K562 (cell line): ENCODE results near the gene LNX2. TPM values are rescaled to one million over a fixed set of nuclear protein-coding genes. Genes with fewer than 3 reads are reported as not detected.

Experiments
- ATAC-seq: fragments of 200-7000 bp; cut with Tn5 transposase; 3 replicates; pipeline ENCODE4 v1.9.1; 2020; ENCODE audit warnings: moderate library complexity
- BruUV-seq: library from RNA; stranded (reverse); fragments of 400-500 nt; replicated peaks from 2 replicates; lab custom pipeline; 2021; lab: Mats Ljungman, UMichigan
- CTCF ChIA-PET: fragments of 300-600 bp; formaldehyde crosslinking; extraction: SDS; loops from one replicate; lab custom pipeline; 2021; ENCODE audit warnings: low intra/inter-chr PET ratio; lab: Yijun Ruan, JAX
- POLR2A ChIA-PET: fragments of 300-600, 350-650 bp; sonication (Branson Sonifier 250); formaldehyde crosslinking; extraction: SDS; loops from one replicate; lab custom pipeline; 2021; ENCODE audit warnings: antibody characterized with exemption, inconsistent platforms; lab: Yijun Ruan, JAX
- DNase-seq, 4 experiments: peaks; one replicate each; pipeline versions ENCODE4 v3.0.0 to v3.0.0-alpha.2; 2011 to 2018; ENCODE audit warnings: low spot score in 3 of 4, mixed read lengths in 3 of 4; ENCODE audit errors: extremely low read depth in 1 of 4
- FAIRE-seq: peaks from 2 replicates; lab custom pipeline; 2011; peaks lifted over from hg19 to GRCh38; lab: Jason Lieb, UNC
- H2AFZ ChIP-seq: 2 replicates; pipeline ENCODE4 v1.6.0; 2011; ENCODE audit warnings: low read depth, low read length, control low read depth, inconsistent platforms
- H3K27ac ChIP-seq: fragments of 200-600 bp; 3 replicates; pipeline ENCODE4 v1.8.0; 2011; ENCODE audit warnings: low read depth, mild to moderate bottlenecking, control low read depth, inconsistent platforms, low read length, moderate library complexity, mixed read lengths; ENCODE audit errors: extremely low read depth
- H3K27me3 ChIP-seq, 2 experiments: fragments of 300-600 bp in 1 of 2; 2 replicates in 1 of 2; 3 replicates in 1 of 2; pipeline versions ENCODE4 v1.6.0 to v1.8.0; 2011; ENCODE audit warnings: inconsistent platforms in 2 of 2, low read length in 2 of 2, mild to moderate bottlenecking in 1 of 2, mixed read lengths in 1 of 2, moderate library complexity in 1 of 2; ENCODE audit not compliant: control insufficient read depth in 2 of 2, insufficient read depth in 2 of 2
- H3K36me3 ChIP-seq: fragments of 300-600 bp; 3 replicates; pipeline ENCODE4 v1.8.0; 2011; ENCODE audit warnings: mild to moderate bottlenecking, low read length, inconsistent platforms; ENCODE audit not compliant: control insufficient read depth, insufficient read depth
- H3K4me1 ChIP-seq, 2 experiments: fragments of 200-600 bp in 1 of 2; replicated peaks in 1 of 2; 2 replicates in 1 of 2; 3 replicates in 1 of 2; pipeline versions ENCODE4 v1.5.1 to v1.8.0; 2011; ENCODE audit warnings: inconsistent platforms in 2 of 2, low read length in 2 of 2, mild to moderate bottlenecking in 1 of 2, mixed read lengths in 1 of 2, moderate library complexity in 1 of 2; ENCODE audit not compliant: control insufficient read depth in 2 of 2, insufficient read depth in 2 of 2
- H3K4me2 ChIP-seq: 2 replicates; pipeline ENCODE4 v1.6.1; 2011; ENCODE audit warnings: low read length, control low read depth, inconsistent platforms, mixed read lengths; ENCODE audit not compliant: insufficient read depth
- H3K4me3 ChIP-seq: fragments of 200-600 bp; sonication (generic), shearing (Covaris generic); 2 replicates; pipeline ENCODE4 v1.5.1; 2016; ENCODE audit warnings: control low read depth, inconsistent platforms
- H3K79me2 ChIP-seq: fragments of 200-600 bp; 3 replicates; pipeline ENCODE4 v1.8.0; 2011; ENCODE audit warnings: low read length, inconsistent platforms; ENCODE audit not compliant: control insufficient read depth, insufficient read depth
- H3K9ac ChIP-seq, 2 experiments: 2 replicates each; pipeline versions ENCODE4 v1.6.0 to v1.6.1; 2011; ENCODE audit warnings: low read depth in 2 of 2, low read length in 2 of 2, control low read depth in 1 of 2, inconsistent platforms in 1 of 2, mild to moderate bottlenecking in 1 of 2, mixed read lengths in 1 of 2; ENCODE audit not compliant: insufficient read depth in 1 of 2
- H3K9me1 ChIP-seq: one replicate; pipeline ENCODE4 v1.6.0; 2011; ENCODE audit warnings: inconsistent platforms, mild to moderate bottlenecking, low read length, moderate library complexity; ENCODE audit not compliant: control insufficient read depth, insufficient read depth
- H3K9me3 ChIP-seq: replicated peaks from 2 replicates; pipeline ENCODE4 v1.5.1; 2011; ENCODE audit warnings: low read depth, low read length, inconsistent platforms; ENCODE audit not compliant: control insufficient read depth, insufficient read depth
- H4K20me1 ChIP-seq: replicated peaks from 2 replicates; pipeline ENCODE4 v1.6.1; 2011; ENCODE audit warnings: low read length, inconsistent platforms, mixed read lengths; ENCODE audit not compliant: control insufficient read depth, insufficient read depth
- EHMT2 ChIP-seq: fragments of 450-650 bp; IDR thresholded peaks from 2 replicates; pipeline ENCODE4 v1.6.1; 2018; ENCODE audit warnings: antibody characterized with exemption
- ESRRB ChIP-seq: fragments of 250-450 bp; sonication (Bioruptor Pico); IDR thresholded peaks from 2 replicates; pipeline ENCODE4 v1.5.0; 2020; ENCODE audit warnings: mild to moderate bottlenecking, moderate library complexity, borderline replicate concordance
- HOXB6 ChIP-seq: fragments of 250-450 bp; sonication (Bioruptor Pico); IDR thresholded peaks from 2 replicates; pipeline ENCODE4 v1.5.1; 2022; ENCODE audit warnings: mild to moderate bottlenecking, borderline replicate concordance
- HSF4 ChIP-seq: fragments of 250-450 bp; sonication (Bioruptor Pico); IDR thresholded peaks from 2 replicates; pipeline ENCODE4 v2.1.2; 2022; ENCODE audit warnings: mild to moderate bottlenecking, moderate library complexity, borderline replicate concordance
- KAT2B ChIP-seq: IDR thresholded peaks from one replicate; pipeline ENCODE4 v1.6.1; 2012; ENCODE audit warnings: low read depth, mild to moderate bottlenecking, control low read depth, inconsistent platforms, low read length, moderate library complexity
- NCOA1 ChIP-seq: fragments of 450-650 bp; IDR thresholded peaks from 2 replicates; pipeline ENCODE4 v1.6.1; 2016; ENCODE audit warnings: low read depth
- RAD21 ChIP-seq, 2 experiments: fragments of 250-450 bp in 1 of 2; fragments of 450-650 bp in 1 of 2; sonication (Bioruptor Pico) in 1 of 2; formaldehyde crosslinking in 1 of 2; IDR thresholded peaks in 1 of 2; conservative IDR thresholded peaks in 1 of 2; 2 replicates each; pipeline versions ENCODE4 v1.4.0 to v1.8.0; 2020 to 2022; ENCODE audit warnings: mild to moderate bottlenecking in 2 of 2, moderate library complexity in 1 of 2
- RCOR1 ChIP-seq, 2 experiments: IDR thresholded peaks; 2 replicates each; pipeline ENCODE4 v1.6.1; 2012; ENCODE audit warnings: low read depth in 2 of 2, low read length in 2 of 2, borderline replicate concordance in 1 of 2, improper control_type of control experiment in 1 of 2
- SMC3 ChIP-seq: conservative IDR thresholded peaks from 2 replicates; pipeline ENCODE4 v1.6.1; 2011; ENCODE audit warnings: low read depth, low read length, improper control_type of control experiment; ENCODE audit not compliant: insufficient read depth
- ZNF133 ChIP-seq: fragments of 250-450 bp; sonication (Bioruptor Pico); IDR thresholded peaks from 2 replicates; pipeline ENCODE4 v1.4.0; 2020; ENCODE audit warnings: mild to moderate bottlenecking
- ZNF766 ChIP-seq: fragments of 200-800 bp; sonication (Bioruptor generic); conservative IDR thresholded peaks from 2 replicates; pipeline ENCODE4 v1.6.1; 2016; ENCODE audit warnings: missing genetic modification characterization, missing compliant biosample characterization
- WGBS: fragments of 100-300 bp; shearing (Covaris generic); methylation state at CpG from one replicate; pipeline ENCODE4 v1.1.6; 2016; ENCODE audit warnings: low coverage, mixed read lengths; ENCODE audit not compliant: insufficient coverage; ENCODE audit errors: missing lambda C conversion rate; 5-methylcytosine and 5-hydroxymethylcytosine counted together
- in situ Hi-C: fragments of 300-500 bp; cut with MboI; formaldehyde crosslinking; loops from 4 replicates; pipeline ENCODE4 v1.15.0; 2018; ENCODE audit warnings: inconsistent platforms, mixed read lengths
- intact Hi-C: fragments of 100-400 bp; cut with micrococcal nuclease; formaldehyde crosslinking; loops from 2 replicates; pipeline ENCODE4 v1.14.2; 2022
- polyA plus RNA-seq, 8 experiments: library from polyadenylated mRNA; depleted of rRNA in 4 of 8; stranded (reverse) in 5 of 8; unstranded in 3 of 8; fragments of >200 nt; fragmentation: Nextera tagmentation in 2 of 8; fragmentation: Illumina TruSeq in 1 of 8; extraction: Ambion mirVana in 2 of 8; extraction: Trizol in 1 of 8; gene quantifications; 2 replicates each; pipeline versions ENCODE4 v1.2.1 to v1.2.3, GENCODE V29; 2011 to 2014; ENCODE audit warnings: inconsistent platforms in 1 of 8, missing spikeins in 1 of 8
- total RNA-seq, 7 experiments: library from RNA; depleted of rRNA in 6 of 7; stranded (reverse); fragments of >200 nt in 6 of 7; fragmentation: Illumina TruSeq in 2 of 7; extraction: Trizol in 2 of 7; gene quantifications; 2 replicates each; pipeline versions ENCODE4 v1.2.1 to v1.2.3, GENCODE V29; 2011 to 2021; ENCODE audit warnings: low replicate concordance in 1 of 7
- TF ChIP-seq, protein P1 (sequence below): fragments of 450-650 bp; IDR thresholded peaks from 2 replicates; pipeline ENCODE4 v1.6.1; 2017; ENCODE audit warnings: mild to moderate bottlenecking, moderate library complexity
- TF ChIP-seq, protein P2 (sequence below): fragments of 450-650 bp; formaldehyde crosslinking; IDR thresholded peaks from 2 replicates; pipeline ENCODE4 v1.4.0; 2020; ENCODE audit warnings: mild to moderate bottlenecking, moderate library complexity
- TF ChIP-seq, protein P3 (sequence below): fragments of 250-450 bp; sonication (Bioruptor Pico); IDR thresholded peaks from 2 replicates; pipeline ENCODE4 v1.5.0; 2020; ENCODE audit warnings: mild to moderate bottlenecking

LNX2 gene
- total and polyA plus RNA-seq, 9 of the 15 experiments (the other 6 are each of a cell fraction or from before 2014, with no cell fraction given) = 1.5 to 5.5 (median 4.0) TPM

DNA sequence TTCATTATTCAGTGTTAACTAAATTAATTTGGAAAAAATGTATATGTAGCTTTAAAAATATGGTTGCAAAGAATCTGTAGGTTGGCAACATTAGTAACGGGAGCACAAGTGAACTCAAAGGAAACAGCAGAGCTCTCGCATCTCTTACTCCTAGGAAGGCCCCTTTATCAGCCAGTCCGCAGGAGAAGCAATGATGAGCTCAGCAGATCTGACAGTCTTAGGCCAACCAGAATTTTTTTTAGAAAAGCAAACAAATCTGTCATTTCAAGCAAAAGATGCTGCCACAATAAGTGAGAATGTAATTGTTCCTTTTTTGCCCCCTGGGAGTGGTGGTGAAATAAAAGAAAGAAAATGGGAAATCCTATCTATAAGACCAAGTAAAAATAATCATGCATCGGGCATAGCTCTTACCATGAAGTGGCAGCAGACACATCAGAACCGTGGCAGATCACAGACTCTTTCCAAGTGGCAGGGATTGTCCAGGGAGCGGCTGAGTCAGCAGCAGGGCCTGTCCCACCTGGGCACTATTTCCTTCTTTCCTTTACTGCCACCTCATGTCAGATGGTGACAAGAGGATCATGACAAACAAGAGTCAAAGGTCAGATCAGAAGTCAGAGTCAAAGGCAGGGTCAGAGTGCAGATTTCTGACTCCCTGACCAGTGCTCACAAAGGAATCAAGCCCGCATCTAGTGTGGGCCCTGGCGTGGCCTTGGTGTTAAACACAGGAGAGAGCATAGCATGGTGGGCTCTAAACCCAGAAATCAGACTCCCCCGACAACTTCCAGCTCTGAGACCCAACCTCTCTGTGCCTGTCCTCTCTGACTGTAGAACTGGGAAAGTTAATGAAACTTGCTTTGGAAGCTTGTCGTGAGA, 86.0 kb downstream of the LNX2 start (continued):
- TF ChIP-seq, protein P1, sequence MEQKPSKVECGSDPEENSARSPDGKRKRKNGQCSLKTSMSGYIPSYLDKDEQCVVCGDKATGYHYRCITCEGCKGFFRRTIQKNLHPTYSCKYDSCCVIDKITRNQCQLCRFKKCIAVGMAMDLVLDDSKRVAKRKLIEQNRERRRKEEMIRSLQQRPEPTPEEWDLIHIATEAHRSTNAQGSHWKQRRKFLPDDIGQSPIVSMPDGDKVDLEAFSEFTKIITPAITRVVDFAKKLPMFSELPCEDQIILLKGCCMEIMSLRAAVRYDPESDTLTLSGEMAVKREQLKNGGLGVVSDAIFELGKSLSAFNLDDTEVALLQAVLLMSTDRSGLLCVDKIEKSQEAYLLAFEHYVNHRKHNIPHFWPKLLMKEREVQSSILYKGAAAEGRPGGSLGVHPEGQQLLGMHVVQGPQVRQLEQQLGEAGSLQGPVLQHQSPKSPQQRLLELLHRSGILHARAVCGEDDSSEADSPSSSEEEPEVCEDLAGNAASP = no peak
- TF ChIP-seq NCOA1 = no peak
- TF ChIP-seq, all 486 proteins: peak for 8

DNA sequence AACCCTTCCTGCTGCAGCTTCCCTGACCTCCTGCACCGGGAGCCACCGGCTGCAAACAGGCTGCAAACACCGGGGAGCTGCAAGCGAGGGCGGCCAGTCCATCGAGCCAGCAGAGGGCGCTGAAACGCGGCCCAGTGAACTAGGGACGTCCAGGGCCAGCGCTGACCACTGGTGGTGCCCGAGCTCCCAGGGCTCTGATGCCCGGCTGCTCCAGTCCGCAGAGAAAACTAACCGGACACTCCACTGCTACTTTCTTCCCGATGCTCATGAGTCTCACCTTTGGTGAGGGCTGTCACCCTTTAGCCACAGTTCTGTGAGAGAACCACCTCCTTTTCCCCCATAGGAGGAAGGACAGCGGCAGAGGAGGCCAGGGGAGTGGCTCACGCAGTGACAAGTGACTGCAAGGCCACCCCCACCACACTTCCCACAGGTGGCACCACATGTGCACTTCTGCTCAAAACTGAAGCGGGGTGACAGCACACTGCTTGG, 87.1 kb downstream of the LNX2 start:
- ATAC-seq = peak; percentile 100
- Histone ChIP-seq H3K79me2 (no peaks in the 10 kb centered on the region), H3K9me3 (no peaks in the 10 kb centered on the region), H3K4me3 (no peak overlapping the region), H3K27me3 (peaks cover 2 to 14% of the 10 kb centered on the region in 2 experiments; a peak in 4 of 5 replicates), H3K4me1 (peaks cover 0 to 10% of the 10 kb centered on the region in 2 experiments; a peak in 4 of 5 replicates), H3K27ac (no peak overlapping the region), H3K9ac (peak overlapping the region in 1 of 2 experiments; percentile 26; a peak in 1 of 4 replicates), H3K36me3 (no peaks in the 10 kb centered on the region), H4K20me1 (no peaks in the 10 kb centered on the region), H2AFZ (peak overlapping the region; percentile 71), H3K4me2 (peak overlapping the region; percentile 69), H3K9me1 (no peaks in the 10 kb centered on the region)
- WGBS = 6% methylated on average over 14 of the region's 19 CpGs
- intact Hi-C loops (loop anchor here (2.0 to 5.0 kb wide), 2 partner anchors 151 to 294 kb away; no protein-coding TSS in a partner anchor), in situ Hi-C loops (no loop called here)
- DNase-seq = peak; percentile 52 to 80 (median 64)
- ChIA-PET CTCF (interaction anchor here (0.6 to 1.2 kb wide), 3 partner anchors 118 to 293 kb away, joined by 3 to 4 read pairs (median 3); no protein-coding TSS in a partner anchor), POLR2A (interaction anchor here (0.7 to 1.0 kb wide), 4 partner anchors 9 to 293 kb away, joined by 3 to 5 read pairs (median 4); no protein-coding TSS in a partner anchor)
- peak; percentile 56 for FAIRE-seq
- BruUV-seq = no TSS peak
- TF ChIP-seq RAD21 (CRISPR knock-in tag; conservative IDR thresholded peaks at IDR 0.05 in 1 of 2, IDR thresholded peaks at IDR 0.05 in 1 of 2) (peak; percentile 78 to 85), SMC3 (peak; percentile 78), HOXB6 (CRISPR knock-in tag) (no peak), RCOR1 (IDR thresholded peaks at IDR 0.05; ENCODE audit: borderline replicate concordance in 1 of 2, low read depth in 2 of 2, low read length in 2 of 2) (no peak), HSF4 (no peak), ZNF766 (CRISPR knock-in tag) (no peak), ZNF133 (CRISPR knock-in tag) (no peak), EHMT2 (no peak), KAT2B (no peak), ESRRB (no peak)
- TF ChIP-seq, protein P2, sequence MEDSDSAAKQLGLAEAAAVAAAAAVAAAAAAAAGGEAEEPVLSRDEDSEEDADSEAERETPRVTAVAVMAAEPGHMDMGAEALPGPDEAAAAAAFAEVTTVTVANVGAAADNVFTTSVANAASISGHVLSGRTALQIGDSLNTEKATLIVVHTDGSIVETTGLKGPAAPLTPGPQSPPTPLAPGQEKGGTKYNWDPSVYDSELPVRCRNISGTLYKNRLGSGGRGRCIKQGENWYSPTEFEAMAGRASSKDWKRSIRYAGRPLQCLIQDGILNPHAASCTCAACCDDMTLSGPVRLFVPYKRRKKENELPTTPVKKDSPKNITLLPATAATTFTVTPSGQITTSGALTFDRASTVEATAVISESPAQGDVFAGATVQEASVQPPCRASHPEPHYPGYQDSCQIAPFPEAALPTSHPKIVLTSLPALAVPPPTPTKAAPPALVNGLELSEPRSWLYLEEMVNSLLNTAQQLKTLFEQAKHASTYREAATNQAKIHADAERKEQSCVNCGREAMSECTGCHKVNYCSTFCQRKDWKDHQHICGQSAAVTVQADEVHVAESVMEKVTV = peak; percentile 55
- TF ChIP-seq, protein P3, sequence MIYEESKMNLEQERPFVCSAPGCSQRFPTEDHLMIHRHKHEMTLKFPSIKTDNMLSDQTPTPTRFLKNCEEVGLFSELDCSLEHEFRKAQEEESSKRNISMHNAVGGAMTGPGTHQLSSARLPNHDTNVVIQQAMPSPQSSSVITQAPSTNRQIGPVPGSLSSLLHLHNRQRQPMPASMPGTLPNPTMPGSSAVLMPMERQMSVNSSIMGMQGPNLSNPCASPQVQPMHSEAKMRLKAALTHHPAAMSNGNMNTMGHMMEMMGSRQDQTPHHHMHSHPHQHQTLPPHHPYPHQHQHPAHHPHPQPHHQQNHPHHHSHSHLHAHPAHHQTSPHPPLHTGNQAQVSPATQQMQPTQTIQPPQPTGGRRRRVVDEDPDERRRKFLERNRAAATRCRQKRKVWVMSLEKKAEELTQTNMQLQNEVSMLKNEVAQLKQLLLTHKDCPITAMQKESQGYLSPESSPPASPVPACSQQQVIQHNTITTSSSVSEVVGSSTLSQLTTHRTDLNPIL (CRISPR knock-in tag) = no peak
